B cell (primary cell): ENCODE data around the gene CLN3.

ENCODE experiments used
- CTCF ChIP-seq: fragments of 200-600 bp; IDR thresholded peaks from one replicate; pipeline ENCODE4 v1.8.0; 2022; ENCODE audit warnings: antibody characterized with exemption, mild to moderate bottlenecking
- EZH2 ChIP-seq: IDR thresholded peaks from 2 replicates; pipeline ENCODE4 v1.6.1; 2012; ENCODE audit warnings: borderline replicate concordance, low read depth, mild to moderate bottlenecking, moderate library complexity, low read length; ENCODE audit not compliant: insufficient read depth, poor library complexity, severe bottlenecking

GRCh38 chr16:28505489-28506137 is 13.7 kb upstream of the CLN3 start:
- TF ChIP-seq CTCF (no peak), EZH2 (no peak)
